GM20000 (cell line): ENCODE measurements around the gene RRAS2.

ENCODE experiments used
- DNase-seq: peaks from one replicate; pipeline ENCODE4 v3.0.0; 2012; ENCODE audit warnings: low spot score
- CTCF ChIP-seq: IDR thresholded peaks from 2 replicates; pipeline ENCODE4 v1.5.1; 2012; ENCODE audit warnings: mild to moderate bottlenecking, control low read depth; ENCODE audit errors: extremely low read depth, missing control alignments

The RRAS2 gene

GRCh38 chr11:14248580-14248981 is 110.4 kb downstream of the RRAS2 start:
- no peak for TF ChIP-seq CTCF
- no peak for DNase-seq

- DNase-seq: no peak
- TF ChIP-seq CTCF: no peak
Observed at GRCh38 chr11:14245444-14245843, 113.5 kb downstream of the RRAS2 start.

- no peak for DNase-seq
- TF ChIP-seq CTCF: no peak
Observed at GRCh38 chr11:14244926-14245325, 114.1 kb downstream of the RRAS2 start.

GRCh38 chr11:14242733-14243132 is 116.2 kb downstream of the RRAS2 start:
- no peak for DNase-seq
- TF ChIP-seq CTCF: no peak

- no peak for DNase-seq
- no peak for TF ChIP-seq CTCF
Observed at GRCh38 chr11:14242187-14242586, 116.8 kb downstream of the RRAS2 start.

- no peak for DNase-seq
- TF ChIP-seq CTCF: no peak
Observed at GRCh38 chr11:14240951-14241350, 118.0 kb downstream of the RRAS2 start.

GRCh38 chr11:14240221-14240620 is 118.8 kb downstream of the RRAS2 start:
- no peak for TF ChIP-seq CTCF

GRCh38 chr11:14237444-14237961 is 121.5 kb downstream of the RRAS2 start:
- no peak for TF ChIP-seq CTCF
- peak; percentile 68 for DNase-seq

More at GRCh38 chr11:14240221-14240620, 118.8 kb downstream of the RRAS2 start:
- DNase-seq: no peak
